IMR-90 (cell line): Measurements from ENCODE around the gene SMG5. TPM values are rescaled to one million over a fixed set of nuclear protein-coding genes. Genes with fewer than 3 reads are reported as not detected.

Experiments used
- ATAC-seq: fragments of 200-7000 bp; cut with Tn5 transposase; 2 replicates; pipeline ENCODE4 v1.9.1; 2020; ENCODE audit warnings: low read depth, mild to moderate bottlenecking, moderate library complexity
- BruUV-seq: library from RNA; stranded (reverse); fragments of 400-500 nt; replicated peaks from 2 replicates; lab custom pipeline; 2021; lab: Mats Ljungman, UMichigan
- CTCF ChIA-PET: fragments of 300-600 bp; formaldehyde crosslinking; extraction: SDS; loops from one replicate; lab custom pipeline; 2021; ENCODE audit warnings: antibody characterized with exemption; lab: Yijun Ruan, JAX
- POLR2A ChIA-PET: fragments of 300-600 bp; sonication (Branson Sonifier 250); formaldehyde crosslinking; loops from one replicate; lab custom pipeline; 2022; ENCODE audit warnings: antibody characterized with exemption; ENCODE audit not compliant: unreplicated experiment; lab: Charles Lee
- DNase-seq: peaks from one replicate; pipeline ENCODE4 v3.0.0; 2013
- H2AFZ ChIP-seq: replicated peaks from 2 replicates; pipeline ENCODE3; 2013; ENCODE audit warnings: low read length, mild to moderate bottlenecking; ENCODE audit not compliant: poor library complexity
- H2AK5ac ChIP-seq: 2 replicates; pipeline ENCODE4 v1.6.1; 2013; ENCODE audit warnings: low read depth, low read length, inconsistent platforms
- H2AK9ac ChIP-seq: replicated peaks from 2 replicates; pipeline ENCODE3; 2013; ENCODE audit warnings: mild to moderate bottlenecking, low read depth, low read length, moderate library complexity; ENCODE audit not compliant: poor library complexity
- H2BK120ac ChIP-seq: 2 replicates; pipeline ENCODE4 v1.6.1; 2013; ENCODE audit warnings: low read depth, low read length, inconsistent platforms
- H2BK15ac ChIP-seq: 3 replicates; pipeline ENCODE4 v1.6.1; 2013; ENCODE audit warnings: low read depth, low read length, inconsistent platforms
- H2BK20ac ChIP-seq: 2 replicates; pipeline ENCODE4 v1.6.1; 2013; ENCODE audit warnings: low read depth, mild to moderate bottlenecking, inconsistent platforms, low read length, moderate library complexity
- H2BK5ac ChIP-seq: 2 replicates; pipeline ENCODE4 v1.6.1; 2013; ENCODE audit warnings: mild to moderate bottlenecking, low read depth, low read length, inconsistent platforms; ENCODE audit not compliant: poor library complexity, severe bottlenecking
- H3K14ac ChIP-seq: replicated peaks from 2 replicates; pipeline ENCODE4 v1.6.1; 2013; ENCODE audit warnings: low read depth, low read length, inconsistent platforms
- H3K18ac ChIP-seq: 2 replicates; pipeline ENCODE4 v1.6.1; 2013; ENCODE audit warnings: low read depth, low read length, control low read depth
- H3K23ac ChIP-seq: 2 replicates; pipeline ENCODE4 v1.6.1; 2013; ENCODE audit warnings: low read depth, low read length, inconsistent platforms
- H3K27ac ChIP-seq: 2 replicates; pipeline ENCODE4 v1.5.1; 2013; ENCODE audit warnings: mild to moderate bottlenecking, control low read depth, low read length; ENCODE audit not compliant: insufficient read depth
- H3K27me3 ChIP-seq: 2 replicates; pipeline ENCODE4 v1.6.1; 2013; ENCODE audit warnings: low read length; ENCODE audit not compliant: control insufficient read depth, insufficient read depth
- H3K36me3 ChIP-seq: 2 replicates; pipeline ENCODE4 v1.6.1; 2013; ENCODE audit warnings: low read length, mixed read lengths; ENCODE audit not compliant: control insufficient read depth, insufficient read depth
- H3K4ac ChIP-seq: 2 replicates; pipeline ENCODE4 v1.6.1; 2013; ENCODE audit warnings: low read depth, low read length, inconsistent platforms
- H3K4me1 ChIP-seq: 2 replicates; pipeline ENCODE4 v1.6.1; 2013; ENCODE audit warnings: low read length, mixed read lengths; ENCODE audit not compliant: control insufficient read depth, insufficient read depth
- H3K4me2 ChIP-seq: 2 replicates; pipeline ENCODE4 v1.6.1; 2013; ENCODE audit warnings: low read depth, mild to moderate bottlenecking, control low read depth, low read length, moderate library complexity
- H3K4me3 ChIP-seq: 2 replicates; pipeline ENCODE4 v1.5.1; 2013; ENCODE audit warnings: low read depth, mild to moderate bottlenecking, control low read depth, low read length, moderate library complexity; ENCODE audit not compliant: insufficient read depth
- H3K56ac ChIP-seq: 2 replicates; pipeline ENCODE4 v1.6.1; 2013; ENCODE audit warnings: low read length, inconsistent platforms; ENCODE audit not compliant: insufficient read depth; ENCODE audit errors: extremely low read depth
- H3K79me1 ChIP-seq, 2 experiments: 2 replicates each; pipeline ENCODE4 v1.6.1; 2013; ENCODE audit warnings: low read length in 2 of 2, inconsistent platforms in 1 of 2, low read depth in 1 of 2
- H3K9ac ChIP-seq: 2 replicates; pipeline ENCODE4 v1.6.1; 2013; ENCODE audit warnings: low read depth, low read length, control low read depth
- H3K9me1 ChIP-seq: 2 replicates; pipeline ENCODE4 v1.6.1; 2013; ENCODE audit warnings: low read length, inconsistent platforms; ENCODE audit not compliant: insufficient read depth
- H3K9me3 ChIP-seq: 2 replicates; pipeline ENCODE4 v1.6.1; 2013; ENCODE audit warnings: low read length; ENCODE audit not compliant: control insufficient read depth, insufficient read depth
- H4K20me1 ChIP-seq: 2 replicates; pipeline ENCODE4 v1.6.1; 2013; ENCODE audit warnings: low read length, inconsistent platforms; ENCODE audit not compliant: insufficient read depth
- H4K5ac ChIP-seq: 2 replicates; pipeline ENCODE4 v1.6.1; 2013; ENCODE audit warnings: mild to moderate bottlenecking, low read depth, low read length, control low read depth
- H4K8ac ChIP-seq, 2 experiments: 2 replicates each; pipeline ENCODE4 v1.6.1; 2013; ENCODE audit warnings: low read depth in 2 of 2, low read length in 2 of 2, control low read depth in 1 of 2, inconsistent platforms in 1 of 2
- H4K91ac ChIP-seq: 2 replicates; pipeline ENCODE4 v1.6.1; 2013; ENCODE audit warnings: low read depth, low read length, inconsistent platforms; ENCODE audit not compliant: insufficient read depth
- BHLHE40 ChIP-seq: fragments of 150-350 bp; IDR thresholded peaks from 2 replicates; pipeline ENCODE4 v1.6.1; 2016; ENCODE audit warnings: mild to moderate bottlenecking, low read depth, low read length
- CTCF ChIP-seq: conservative IDR thresholded peaks from 2 replicates; pipeline ENCODE4 v1.5.1; 2012; ENCODE audit warnings: mild to moderate bottlenecking, low read depth, low read length, improper control_type of control experiment
- MAZ ChIP-seq: IDR thresholded peaks from 2 replicates; pipeline ENCODE4 v1.6.1; 2012; ENCODE audit warnings: low read depth, mild to moderate bottlenecking, low read length, improper control_type of control experiment, moderate library complexity, borderline replicate concordance
- MXI1 ChIP-seq: IDR thresholded peaks from 2 replicates; pipeline ENCODE4 v1.6.1; 2012; ENCODE audit warnings: low read depth, mild to moderate bottlenecking, low read length, moderate library complexity, borderline replicate concordance
- POLR2A ChIP-seq: IDR thresholded peaks from 2 replicates; pipeline ENCODE4 v1.6.1; 2012; ENCODE audit warnings: mild to moderate bottlenecking, low read depth, low read length
- RAD21 ChIP-seq: IDR thresholded peaks from 2 replicates; pipeline ENCODE4 v1.6.1; 2012; ENCODE audit warnings: low read length, improper control_type of control experiment
- RCOR1 ChIP-seq: IDR thresholded peaks from 2 replicates; pipeline ENCODE4 v1.6.1; 2012; ENCODE audit warnings: mild to moderate bottlenecking, low read length, improper control_type of control experiment; ENCODE audit not compliant: insufficient replicate concordance
- USF2 ChIP-seq: fragments of 150-350 bp; IDR thresholded peaks from 2 replicates; pipeline ENCODE4 v1.6.1; 2017; ENCODE audit warnings: mild to moderate bottlenecking, antibody characterized with exemption, low read length, low read depth
- WGBS, 2 experiments: methylation state at CpG; one replicate each; pipeline versions ENCODE4 v1.1.5 to v1.1.7; 2013; ENCODE audit warnings: missing lambda C conversion rate in 2 of 2; ENCODE audit not compliant: insufficient read length in 1 of 2; ENCODE audit errors: extremely low coverage in 2 of 2; 5-methylcytosine and 5-hydroxymethylcytosine counted together
- dilution Hi-C: fragments of 300-500 bp; cut with HindIII; formaldehyde crosslinking; loops from one replicate; pipeline ENCODE4 v1.14.3; 2018; ENCODE audit warnings: low sequenced_read_pairs; ENCODE audit not compliant: unreplicated experiment
- in situ Hi-C: fragments of 300-500 bp; cut with MboI; formaldehyde crosslinking; loops from 3 replicates; pipeline ENCODE4 v1.14.3; 2019; ENCODE audit warnings: low sequenced_read_pairs, inconsistent platforms, mixed read lengths
- intact Hi-C: fragments of 100-400 bp; cut with micrococcal nuclease; formaldehyde crosslinking; loops from 2 replicates; pipeline ENCODE4 v1.10.0; 2022
- polyA plus RNA-seq, 3 experiments: library from polyadenylated mRNA; depleted of rRNA; stranded (reverse); fragments of >200 nt; gene quantifications; 2 replicates each; pipeline ENCODE4 v1.2.3, GENCODE V29; 2012; ENCODE audit warnings: low replicate concordance in 1 of 3
- total RNA-seq: library from RNA; depleted of rRNA; stranded (reverse); fragments of >200 nt; gene quantifications from 2 replicates; pipeline ENCODE4 v1.2.3, GENCODE V29; 2012

SMG5 gene
- total and polyA plus RNA-seq, 2 of the 4 experiments (the other 2 are of a cell fraction), result 34.7 to 37.3 TPM

DNA sequence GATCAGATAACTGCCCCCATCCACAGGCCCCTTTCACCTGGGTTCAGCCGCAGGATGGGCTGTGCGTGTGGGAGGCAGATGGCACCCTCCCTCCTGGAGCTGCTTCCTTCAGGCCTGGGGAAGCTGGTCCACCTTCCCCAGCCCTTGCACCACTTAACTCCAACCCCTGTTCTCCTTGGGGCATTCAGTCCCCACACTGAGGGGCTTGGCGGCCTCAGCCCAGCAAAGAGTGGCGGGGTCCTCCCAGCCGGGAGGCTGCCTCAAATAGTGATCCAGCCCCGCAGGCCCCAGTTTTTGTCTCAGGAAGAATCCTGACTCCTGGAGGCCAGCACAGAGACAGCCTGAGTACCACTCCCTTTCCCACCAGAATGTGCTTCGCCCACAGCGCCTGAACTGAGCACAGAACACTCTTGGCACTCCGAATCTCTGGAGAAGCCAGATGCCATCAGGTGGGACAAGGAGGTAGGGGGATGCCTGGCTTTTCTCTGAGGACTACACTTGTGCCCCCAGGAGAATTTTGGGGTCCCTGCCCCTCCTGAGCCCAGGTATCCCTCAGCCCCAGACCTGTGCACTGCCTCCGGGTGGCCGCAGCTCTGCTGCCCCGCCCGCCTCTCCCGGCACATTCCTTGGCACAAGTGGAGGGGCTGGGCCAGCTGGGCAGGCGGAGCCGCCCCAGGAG, 35.7 kb downstream of the SMG5 start:
- H3K4me2 ChIP-seq, result no peak overlapping the region
- peak overlapping the region; percentile 37 for H2AK9ac ChIP-seq
- ChIA-PET POLR2A (interaction anchor here (0.6 kb wide), 2 partner anchors 13 to 36 kb away, joined by 4 to 15 read pairs; partner anchors contain the start of gene SMG5), CTCF (no interaction called here)
- ATAC-seq (no peak), DNase-seq (no peak)
- no peak overlapping the region for H2AK5ac ChIP-seq
- H3K23ac ChIP-seq, result 0 out of 2 replicates have a peak overlapping the region, but pooled peaks have one; percentile 10
- no peaks in the 10 kb centered on the region for H3K79me1 ChIP-seq
- H3K27me3 ChIP-seq, result peaks cover 12% of the 10 kb centered on the region; the same call in 1 of the 2 replicates
- no peak overlapping the region for H4K8ac ChIP-seq
- no peak overlapping the region for H3K4ac ChIP-seq
- H4K91ac ChIP-seq, result no peak overlapping the region
- H3K18ac ChIP-seq, result no peak overlapping the region
- no peak overlapping the region for H3K4me3 ChIP-seq
- no peaks in the 10 kb centered on the region for H3K9me3 ChIP-seq
- H2BK120ac ChIP-seq, result no peak overlapping the region
- dilution Hi-C loops, result no loop called here
- peaks cover 2% of the 10 kb centered on the region; the same call in 1 of the 2 replicates for H3K4me1 ChIP-seq
- H2AFZ ChIP-seq, result no peak overlapping the region
- H2BK20ac ChIP-seq, result no peak overlapping the region
- H3K56ac ChIP-seq, result no peak overlapping the region
- no peak overlapping the region for H4K5ac ChIP-seq
- no peak overlapping the region for H3K14ac ChIP-seq
- H2BK5ac ChIP-seq, result no peak overlapping the region
- in situ Hi-C loops, result no loop called here
- H3K36me3 ChIP-seq, result peaks cover 32% of the 10 kb centered on the region
- TF ChIP-seq CTCF (no peak), MAZ (no peak), RCOR1 (no peak), USF2 (no peak), POLR2A (no peak), BHLHE40 (no peak), RAD21 (no peak), MXI1 (no peak)
- no peak overlapping the region for H2BK15ac ChIP-seq
- H3K9me1 ChIP-seq, result no peaks in the 10 kb centered on the region
- WGBS, 2 experiments, result 86% methylated on average over 1 of the region's 16 CpGs; no CpG with 5 or more reads in 1 of the 2 experiments
- H3K27ac ChIP-seq, result no peak overlapping the region
- no TSS peak for BruUV-seq
- no peaks in the 10 kb centered on the region; the same call in none of the 2 replicates for H4K20me1 ChIP-seq
- H3K9ac ChIP-seq, result no peak overlapping the region
- intact Hi-C loops, result no loop called here
